Measurements from ENCODE around the gene CENPN.

DNA sequence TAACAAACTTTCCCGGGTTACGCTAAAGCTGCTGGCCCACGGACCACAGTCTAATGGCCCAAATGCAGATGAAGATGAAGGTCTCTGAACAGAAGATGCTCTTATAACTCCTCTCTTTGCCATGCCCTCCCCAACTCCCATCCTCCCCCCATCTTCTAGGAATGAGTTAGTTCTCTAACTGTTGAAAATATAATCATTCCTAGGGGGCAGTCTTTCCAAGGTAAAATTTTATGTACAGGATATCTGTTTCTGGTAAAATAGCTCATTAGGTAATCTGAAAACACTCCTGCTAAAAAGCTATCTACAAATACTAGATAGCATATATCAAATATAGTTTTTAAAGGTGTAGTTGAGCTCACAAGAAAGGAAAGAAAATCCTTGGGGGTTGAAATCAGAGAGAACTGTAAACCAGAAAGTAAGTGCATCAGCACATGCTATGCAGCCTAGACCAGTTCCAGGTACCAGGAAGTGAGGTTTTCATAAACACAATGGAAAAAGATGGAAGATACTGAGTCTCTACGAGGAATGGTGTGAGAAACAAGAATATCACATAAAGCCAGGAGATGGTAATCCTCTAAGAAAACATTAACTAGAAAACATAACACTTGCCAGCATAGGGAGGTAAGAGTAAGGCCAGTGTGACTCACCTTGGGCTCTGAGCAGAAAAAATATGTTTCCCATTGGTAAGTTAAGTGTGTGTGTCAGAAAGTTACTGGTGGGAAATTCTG is 38.5 kb upstream of the CENPN start:
- TF ChIP-seq, protein P1, sequence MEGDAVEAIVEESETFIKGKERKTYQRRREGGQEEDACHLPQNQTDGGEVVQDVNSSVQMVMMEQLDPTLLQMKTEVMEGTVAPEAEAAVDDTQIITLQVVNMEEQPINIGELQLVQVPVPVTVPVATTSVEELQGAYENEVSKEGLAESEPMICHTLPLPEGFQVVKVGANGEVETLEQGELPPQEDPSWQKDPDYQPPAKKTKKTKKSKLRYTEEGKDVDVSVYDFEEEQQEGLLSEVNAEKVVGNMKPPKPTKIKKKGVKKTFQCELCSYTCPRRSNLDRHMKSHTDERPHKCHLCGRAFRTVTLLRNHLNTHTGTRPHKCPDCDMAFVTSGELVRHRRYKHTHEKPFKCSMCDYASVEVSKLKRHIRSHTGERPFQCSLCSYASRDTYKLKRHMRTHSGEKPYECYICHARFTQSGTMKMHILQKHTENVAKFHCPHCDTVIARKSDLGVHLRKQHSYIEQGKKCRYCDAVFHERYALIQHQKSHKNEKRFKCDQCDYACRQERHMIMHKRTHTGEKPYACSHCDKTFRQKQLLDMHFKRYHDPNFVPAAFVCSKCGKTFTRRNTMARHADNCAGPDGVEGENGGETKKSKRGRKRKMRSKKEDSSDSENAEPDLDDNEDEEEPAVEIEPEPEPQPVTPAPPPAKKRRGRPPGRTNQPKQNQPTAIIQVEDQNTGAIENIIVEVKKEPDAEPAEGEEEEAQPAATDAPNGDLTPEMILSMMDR (IDR thresholded peaks at IDR 0.05), result peak in 3 of 7 experiments; percentile 7 to 26 (median 18)
- no peak for TF ChIP-seq POLR2A (IDR thresholded peaks at IDR 0.05)

All from body of pancreas (tissue), 4 donors.